OCI-M2 (cell line): ENCODE measurements around the gene SEMA7A.
"Not testable (repeated sequence)": the region's sequence is repeated elsewhere in the genome, so short reads cannot be mapped to it uniquely, and the experiment has no call there.

Source experiments
- DNase-seq: peaks from one replicate; lab custom pipeline; 2025; ENCODE audit not compliant: unreplicated experiment; lab: John Stamatoyannopoulos, UW

The SEMA7A gene, protein sequence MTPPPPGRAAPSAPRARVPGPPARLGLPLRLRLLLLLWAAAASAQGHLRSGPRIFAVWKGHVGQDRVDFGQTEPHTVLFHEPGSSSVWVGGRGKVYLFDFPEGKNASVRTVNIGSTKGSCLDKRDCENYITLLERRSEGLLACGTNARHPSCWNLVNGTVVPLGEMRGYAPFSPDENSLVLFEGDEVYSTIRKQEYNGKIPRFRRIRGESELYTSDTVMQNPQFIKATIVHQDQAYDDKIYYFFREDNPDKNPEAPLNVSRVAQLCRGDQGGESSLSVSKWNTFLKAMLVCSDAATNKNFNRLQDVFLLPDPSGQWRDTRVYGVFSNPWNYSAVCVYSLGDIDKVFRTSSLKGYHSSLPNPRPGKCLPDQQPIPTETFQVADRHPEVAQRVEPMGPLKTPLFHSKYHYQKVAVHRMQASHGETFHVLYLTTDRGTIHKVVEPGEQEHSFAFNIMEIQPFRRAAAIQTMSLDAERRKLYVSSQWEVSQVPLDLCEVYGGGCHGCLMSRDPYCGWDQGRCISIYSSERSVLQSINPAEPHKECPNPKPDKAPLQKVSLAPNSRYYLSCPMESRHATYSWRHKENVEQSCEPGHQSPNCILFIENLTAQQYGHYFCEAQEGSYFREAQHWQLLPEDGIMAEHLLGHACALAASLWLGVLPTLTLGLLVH

GRCh38 chr15:74433592-74434262, at the start of gene SEMA7A:
Gene SEMA7A, minus strand, starts transcription at chr15:74433958. Its CDS starts 40 bp downstream, at chr15:74433918.
- DNase-seq, result no peak

DNA sequence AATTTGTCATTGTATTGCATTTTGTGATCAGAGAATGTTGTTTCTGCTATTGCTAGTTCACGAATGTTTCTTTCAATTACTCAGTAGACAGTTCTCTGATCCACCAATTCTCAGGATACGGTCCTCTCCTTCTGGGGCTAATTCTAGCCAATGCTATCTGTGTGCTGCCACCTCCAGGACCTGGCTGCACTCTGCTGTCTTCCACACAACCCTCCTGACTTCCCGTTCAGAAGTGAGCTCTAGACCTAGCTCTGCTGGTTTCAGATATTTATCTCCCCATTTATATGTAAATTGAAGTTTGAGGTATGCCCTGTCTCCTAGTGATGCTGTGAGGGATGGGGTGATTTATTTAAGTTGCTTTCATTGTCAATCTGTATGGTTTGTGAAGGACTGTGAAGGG, 48.9 kb upstream of the SEMA7A start:
- DNase-seq, result no peak

GRCh38 chr15:74480364-74480763, 46.6 kb upstream of the SEMA7A start:
- not testable (repeated sequence) for DNase-seq

GRCh38 chr15:74471621-74472020, 37.9 kb upstream of the SEMA7A start:
- DNase-seq, result not testable (repeated sequence)

GRCh38 chr15:74470631-74471395, 37.1 kb upstream of the SEMA7A start:
- no peak for DNase-seq

GRCh38 chr15:74468341-74469032, 34.7 kb upstream of the SEMA7A start:
- DNase-seq, result no peak

DNA sequence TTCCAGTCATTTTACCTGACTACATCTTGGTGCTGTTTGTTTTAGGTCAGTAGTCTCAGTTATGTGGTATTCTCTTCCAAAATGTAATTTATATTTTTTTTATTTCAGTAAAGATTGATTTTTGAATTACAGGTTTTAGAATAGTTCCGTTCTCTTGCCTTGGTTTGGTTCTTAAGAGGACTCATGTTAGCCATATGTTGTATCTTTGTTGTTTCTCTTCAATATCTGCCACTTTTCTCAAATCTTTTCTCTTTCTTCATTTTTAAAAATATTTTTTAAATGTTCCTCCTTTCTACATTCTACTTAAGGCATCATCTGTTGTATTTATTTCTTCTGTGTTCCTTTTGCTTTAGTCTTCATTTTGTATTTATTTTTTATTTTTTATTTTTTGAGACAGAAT, 32.8 kb upstream of the SEMA7A start:
- no peak for DNase-seq

GRCh38 chr15:74464897-74465296, 31.1 kb upstream of the SEMA7A start:
- no peak for DNase-seq

DNA sequence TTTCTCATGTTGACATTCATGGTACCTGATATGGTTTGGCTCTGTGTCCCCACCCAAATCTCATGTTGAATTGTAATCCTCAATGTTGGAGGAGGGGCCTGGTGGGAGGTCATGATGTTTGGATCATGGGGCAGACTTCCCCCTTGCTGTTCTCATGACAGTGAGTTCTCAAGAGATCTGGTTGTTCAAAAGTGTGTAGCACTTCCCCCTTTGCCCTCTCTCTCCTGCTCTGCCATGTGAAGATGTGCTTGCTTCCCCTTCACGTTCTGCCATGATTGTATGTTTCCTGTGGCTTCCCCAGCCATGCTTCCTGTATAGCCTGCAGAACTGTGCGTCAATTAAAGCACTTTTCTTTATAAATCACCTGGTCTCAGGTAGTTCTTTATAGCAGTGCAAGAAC, 30.5 kb upstream of the SEMA7A start:
- no peak for DNase-seq

DNA sequence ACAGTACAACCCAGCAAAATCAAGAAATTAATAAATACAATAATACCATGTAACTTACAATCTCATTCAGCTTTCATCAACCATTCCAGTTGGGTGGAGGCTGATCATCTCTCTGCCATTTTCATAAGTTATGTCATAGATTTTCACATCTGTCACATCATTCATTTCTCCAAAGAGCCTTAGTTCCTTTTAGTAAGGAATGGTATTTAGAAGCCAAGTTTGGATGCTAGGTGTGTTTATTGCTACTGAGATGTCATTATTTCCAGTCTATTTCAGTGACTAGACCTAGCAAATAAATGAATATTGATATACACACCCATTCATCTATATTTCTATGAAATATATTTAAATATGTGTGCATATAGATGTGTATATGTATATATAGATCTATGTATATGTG, 29.9 kb upstream of the SEMA7A start:
- no peak for DNase-seq

- no peak for DNase-seq
These were observed 28.2 kb upstream of the SEMA7A start for GRCh38 chr15:74461847-74462511.

DNA sequence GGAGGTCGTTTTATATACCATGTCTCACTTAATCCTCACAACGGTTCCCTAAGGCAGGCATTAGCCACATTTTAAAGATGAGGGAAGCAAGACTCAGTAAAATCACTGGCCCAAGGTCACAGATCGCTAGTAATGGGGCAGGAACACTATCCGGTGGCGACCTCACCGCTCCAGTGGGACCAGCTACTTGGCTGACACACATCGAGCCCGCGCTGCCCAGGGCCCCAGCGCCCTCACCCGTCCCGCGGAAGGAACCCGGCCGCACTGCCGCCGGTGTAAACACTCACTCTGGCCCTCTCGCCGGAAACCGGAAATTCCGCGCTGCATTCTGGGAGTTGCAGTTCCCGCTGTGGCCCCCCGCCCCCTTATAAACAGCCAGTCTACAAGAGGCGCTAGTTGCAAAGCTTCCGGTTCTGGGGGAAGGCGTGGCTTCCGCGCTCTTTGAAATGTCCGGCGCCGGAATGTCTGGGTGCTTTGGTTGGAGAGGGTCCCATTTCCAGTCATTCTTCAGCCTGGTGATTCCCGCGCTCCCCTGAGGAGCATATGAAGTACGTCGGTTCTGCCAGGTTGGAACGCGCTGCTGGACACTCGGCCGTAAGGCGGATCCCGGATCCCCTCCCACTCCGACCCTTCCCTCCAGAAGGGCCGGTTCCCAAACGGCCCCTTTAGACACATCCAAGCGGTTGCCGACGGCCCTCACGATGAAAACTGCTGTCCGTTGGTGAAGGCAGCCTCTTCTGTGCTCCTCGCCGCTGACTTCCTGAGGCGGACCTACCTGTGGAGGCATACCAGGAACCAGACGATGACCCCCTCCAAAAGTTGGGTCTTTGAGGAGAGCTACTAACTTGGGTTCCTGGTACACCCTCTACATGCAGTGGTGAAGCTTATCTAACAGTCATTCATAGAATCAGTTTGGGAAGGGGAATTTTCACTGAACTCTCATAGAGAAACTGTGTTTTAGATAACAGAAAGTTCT, 27.4 kb upstream of the SEMA7A start, which contains the start of gene UBL7:
TSS of gene UBL7 (minus strand) at position 290 of the 976 bp plus-strand sequence. CDS start 2,293 bp downstream, outside the sequence.
- DNase-seq, result peak; percentile 80

- DNase-seq, result no peak
These were observed 26.5 kb upstream of the SEMA7A start for GRCh38 chr15:74460298-74460697.

DNA sequence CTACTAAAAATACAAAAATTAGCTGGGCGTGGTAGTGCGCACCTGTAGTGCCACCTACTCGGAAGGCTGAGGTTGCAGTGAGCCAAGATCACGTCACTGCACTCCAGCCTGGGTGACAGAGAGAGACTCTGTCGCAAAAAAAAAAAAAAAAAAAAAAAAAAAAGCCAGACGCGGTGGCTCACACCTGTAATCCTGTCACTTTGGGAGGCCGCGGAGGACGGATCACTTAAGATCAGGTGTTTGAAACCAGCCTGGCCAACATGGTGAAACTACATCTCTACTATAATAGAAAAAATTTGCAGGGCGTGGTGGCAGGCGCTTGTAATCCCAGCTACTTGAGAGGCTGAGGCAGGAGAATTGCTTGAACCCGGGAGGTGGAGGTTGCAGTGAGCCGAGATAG, 26.0 kb upstream of the SEMA7A start:
- not testable (repeated sequence) for DNase-seq

DNA sequence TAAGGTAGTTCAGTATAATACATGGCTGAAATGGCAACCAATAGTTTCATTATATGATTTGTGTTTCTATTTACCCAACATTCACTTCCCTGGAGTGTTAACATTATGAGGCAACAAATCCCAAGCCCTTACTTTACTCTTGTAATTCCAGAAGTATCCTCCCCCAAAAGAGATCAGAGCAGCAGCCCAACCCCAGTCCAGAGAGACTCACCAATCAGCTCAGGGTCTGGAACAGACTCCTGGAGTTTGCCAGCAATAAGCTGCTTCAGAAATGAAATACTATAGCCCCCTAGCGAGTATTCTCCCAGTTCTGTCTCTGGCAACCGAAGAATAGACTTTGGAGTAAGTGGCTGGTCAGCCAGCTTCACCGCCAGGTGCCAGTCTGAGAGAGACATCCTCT, 24.7 kb upstream of the SEMA7A start:
- no peak for DNase-seq

DNA sequence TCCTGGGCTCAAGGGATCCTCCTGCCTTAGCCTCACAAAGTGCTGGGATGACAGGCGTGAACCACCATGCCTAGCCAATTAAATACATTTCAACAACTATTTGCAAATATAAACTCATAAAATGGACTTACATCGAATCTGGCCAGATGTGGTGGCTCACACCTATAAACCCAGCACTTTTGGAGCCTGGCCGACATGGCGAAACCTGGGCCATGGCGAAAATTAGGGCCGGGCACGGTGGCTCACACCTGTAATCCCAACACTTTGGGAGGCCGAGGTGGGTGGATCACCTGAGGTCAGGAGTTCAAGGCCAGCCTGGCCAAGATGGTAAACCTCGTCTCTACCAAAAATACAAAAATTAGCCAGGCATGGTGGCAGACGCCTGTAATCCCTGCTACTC, 23.3 kb upstream of the SEMA7A start:
- not testable (repeated sequence) for DNase-seq

- no peak for DNase-seq
These were observed 21.2 kb upstream of the SEMA7A start for GRCh38 chr15:74454764-74455500.
